ENCODE results near the gene MAML3.

MAML3 gene

GRCh38 chr4:139841464-139842195, 312.4 kb downstream of the MAML3 start:
- no peak for DNase-seq (ENCODE audit: low read depth in 2 of 2)

- DNase-seq (ENCODE audit: low read depth in 2 of 2), result no peak
Observed at GRCh38 chr4:139840773-139841172, 313.2 kb downstream of the MAML3 start.

DNA sequence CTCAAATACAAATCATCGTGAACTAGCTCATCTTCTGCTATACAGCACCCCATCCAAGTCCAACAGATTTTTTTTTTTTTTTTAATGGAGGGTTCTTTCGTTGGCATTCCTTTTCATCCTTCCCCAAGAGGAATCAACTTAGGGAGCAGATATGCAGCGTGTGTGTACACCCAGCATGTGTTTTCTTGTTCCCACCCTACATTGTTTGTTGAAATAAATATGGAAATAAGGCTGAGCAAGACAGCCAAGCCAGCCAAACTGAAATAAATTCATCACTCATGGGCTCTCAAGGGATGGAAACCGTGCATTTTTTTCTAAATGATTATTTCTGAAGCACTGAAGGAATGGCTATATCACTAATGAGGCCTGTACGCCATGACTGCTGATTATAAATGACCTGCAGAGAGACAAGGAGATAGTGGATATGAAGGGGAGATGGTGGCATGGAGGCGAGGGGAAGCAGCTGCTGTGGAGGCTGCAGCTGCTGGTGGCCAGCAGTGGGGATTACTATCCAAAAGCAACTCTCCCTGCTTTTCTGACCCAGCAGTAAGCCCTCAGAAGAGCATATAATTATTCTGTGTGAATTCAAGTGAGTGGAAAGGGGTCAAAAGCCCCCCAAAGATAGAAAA, 314.5 kb downstream of the MAML3 start:
- no peak for DNase-seq (ENCODE audit: low read depth in 2 of 2)

- DNase-seq (ENCODE audit: low read depth in 2 of 2), result no peak
Observed at GRCh38 chr4:139838811-139839210, 315.2 kb downstream of the MAML3 start.

- DNase-seq (ENCODE audit: low read depth in 2 of 2), result no peak
Observed at GRCh38 chr4:139834981-139835391, 319.0 kb downstream of the MAML3 start.

GRCh38 chr4:139834226-139834662, 319.7 kb downstream of the MAML3 start:
- DNase-seq (ENCODE audit: low read depth in 2 of 2), result no peak

DNA sequence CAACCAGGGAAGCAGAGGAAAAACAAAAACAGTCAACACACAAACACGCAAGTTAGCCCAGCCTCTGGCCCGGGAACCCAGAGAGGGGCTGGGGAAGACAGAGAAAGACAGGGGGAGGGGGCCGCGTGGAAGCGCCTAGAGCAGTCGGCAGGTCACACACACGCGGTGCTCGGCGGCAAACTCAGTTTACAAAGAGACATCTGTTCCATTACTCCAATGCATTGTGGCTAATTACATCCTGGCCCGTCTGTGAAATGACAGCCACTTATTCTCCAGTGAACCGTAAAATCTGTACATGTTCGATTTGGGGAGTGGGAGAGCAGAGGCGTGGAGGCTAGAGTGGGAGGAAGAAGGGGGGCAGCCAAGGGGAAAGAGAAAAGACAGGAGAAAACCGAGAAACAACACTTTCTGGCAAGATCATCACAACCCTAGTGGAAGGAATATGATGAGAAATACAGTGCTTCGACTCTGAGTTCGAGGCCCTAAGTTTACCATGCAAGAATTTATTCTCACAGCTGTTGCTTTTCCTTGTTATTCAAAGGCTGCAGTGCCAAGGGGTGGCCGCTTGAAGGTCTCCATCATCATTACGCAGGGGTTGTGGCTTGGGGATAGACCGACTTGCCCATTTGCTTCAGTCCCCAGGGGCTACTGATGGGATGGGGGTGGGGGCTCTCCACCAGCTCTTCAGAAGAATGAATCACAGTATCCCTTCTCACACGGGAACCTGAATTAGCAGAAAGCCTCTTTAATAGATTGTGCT, 320.7 kb downstream of the MAML3 start:
- DNase-seq (ENCODE audit: low read depth in 2 of 2), result no peak

GRCh38 chr4:139828966-139829664, 324.9 kb downstream of the MAML3 start:
- DNase-seq (ENCODE audit: low read depth in 2 of 2), result no peak

- DNase-seq (ENCODE audit: low read depth in 2 of 2), result no peak
Observed at GRCh38 chr4:139826426-139826825, 327.6 kb downstream of the MAML3 start.

GRCh38 chr4:139825523-139826014, 328.4 kb downstream of the MAML3 start:
- DNase-seq (ENCODE audit: low read depth in 2 of 2), result no peak

- no peak for DNase-seq (ENCODE audit: low read depth in 2 of 2)
Observed at GRCh38 chr4:139824882-139825522, 329.0 kb downstream of the MAML3 start.

- no peak for DNase-seq (ENCODE audit: low read depth in 2 of 2)
Observed at GRCh38 chr4:139823746-139824145, 330.2 kb downstream of the MAML3 start.

- no peak for DNase-seq (ENCODE audit: low read depth in 2 of 2)
Observed at GRCh38 chr4:139823345-139823744, 330.6 kb downstream of the MAML3 start.

DNA sequence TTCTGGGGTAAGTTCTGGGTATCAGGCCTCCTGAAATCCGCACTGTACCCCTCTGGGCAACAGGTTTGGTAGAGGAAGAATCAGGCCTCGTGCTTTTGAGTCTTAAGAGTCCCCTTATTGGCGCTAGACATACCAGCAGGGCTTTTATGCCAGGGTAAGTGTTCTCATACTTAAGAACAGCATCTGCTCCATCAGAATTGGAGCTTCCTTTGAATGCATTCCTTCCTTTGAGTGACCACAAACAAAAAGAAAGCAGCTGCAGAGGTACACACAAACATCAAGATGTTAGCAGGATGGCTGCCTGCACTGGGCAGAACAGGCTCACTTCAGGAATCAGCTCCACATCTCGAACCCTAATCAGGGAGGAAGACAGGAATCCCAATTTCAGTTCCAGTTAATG, 331.6 kb downstream of the MAML3 start:
- DNase-seq (ENCODE audit: low read depth in 2 of 2), result no peak

DNA sequence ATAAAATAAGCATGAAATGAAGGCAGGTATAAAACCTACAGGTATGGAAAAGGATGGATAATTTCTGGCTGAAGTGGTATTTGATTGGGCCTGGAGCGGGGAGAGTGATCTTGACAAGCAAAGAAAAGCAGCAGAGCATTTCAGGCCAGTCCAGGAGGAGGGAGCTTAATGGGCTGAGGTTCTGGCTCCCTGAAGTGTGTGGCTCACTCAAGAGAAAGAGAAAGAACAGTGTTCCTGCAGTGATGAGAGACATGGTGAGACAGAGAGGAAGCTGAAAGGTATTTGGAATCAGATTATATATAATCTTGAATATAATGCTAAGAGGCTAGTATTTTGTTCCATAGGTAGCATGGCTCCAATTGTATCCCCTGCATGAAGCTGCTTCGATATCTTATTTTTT, 334.9 kb downstream of the MAML3 start:
- DNase-seq (ENCODE audit: low read depth in 2 of 2), result no peak

DNA sequence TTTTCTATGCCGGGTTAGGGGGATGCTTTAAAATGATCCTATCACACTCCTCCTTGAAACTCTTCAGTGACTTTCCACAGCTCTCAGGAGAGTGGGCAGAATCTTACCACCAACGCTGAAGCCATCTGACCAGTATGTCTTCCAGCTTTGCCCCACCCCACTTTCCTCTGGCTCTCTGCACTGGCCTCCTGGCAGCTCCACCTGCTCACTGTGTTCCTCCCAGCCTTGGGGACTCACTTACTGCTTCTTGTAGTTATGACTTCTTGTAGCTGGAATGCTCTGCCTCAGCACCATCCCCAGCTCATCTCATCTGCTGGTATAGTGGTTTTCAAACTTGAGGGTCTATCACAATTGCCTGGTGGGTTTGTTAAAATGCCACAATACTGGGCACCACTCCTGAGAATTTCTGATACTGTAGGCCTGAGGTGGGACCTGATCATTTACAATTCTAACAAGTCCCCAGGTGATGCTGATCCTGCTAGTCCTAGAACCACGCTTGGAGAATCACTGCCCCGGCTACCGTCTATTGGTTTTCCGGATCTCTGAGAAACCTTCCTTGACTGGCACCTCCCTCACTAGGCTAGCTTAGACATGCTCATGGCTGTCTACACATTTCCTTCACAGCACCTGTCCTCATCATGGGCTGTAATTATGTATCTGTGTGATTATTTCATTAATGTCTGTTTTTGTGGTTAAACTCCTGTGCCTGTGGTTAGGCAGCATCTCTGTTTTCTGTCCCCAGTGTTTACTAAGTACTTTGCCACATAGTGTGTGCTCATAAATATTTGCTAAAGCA, 336.1 kb downstream of the MAML3 start:
- no peak for DNase-seq (ENCODE audit: low read depth in 2 of 2)

DNA sequence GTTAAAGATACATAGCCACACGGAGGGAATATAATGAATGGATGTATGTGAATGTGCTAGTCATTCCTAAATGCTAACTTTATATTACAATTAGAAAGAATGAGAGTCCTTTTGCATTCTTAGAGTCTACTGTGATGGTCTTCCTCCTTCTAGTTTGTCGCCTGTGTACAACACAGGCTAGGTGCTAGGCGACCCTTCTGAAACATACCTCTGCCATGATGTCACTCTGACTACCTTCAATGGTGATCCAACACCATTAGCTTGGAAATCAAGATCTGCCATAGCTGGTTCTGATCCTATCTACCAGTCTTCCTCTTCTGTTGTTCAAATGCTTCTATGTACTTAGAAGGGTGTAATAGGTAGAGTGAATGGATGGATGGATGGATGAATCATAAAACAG, 337.1 kb downstream of the MAML3 start:
- DNase-seq (ENCODE audit: low read depth in 2 of 2), result no peak

DNA sequence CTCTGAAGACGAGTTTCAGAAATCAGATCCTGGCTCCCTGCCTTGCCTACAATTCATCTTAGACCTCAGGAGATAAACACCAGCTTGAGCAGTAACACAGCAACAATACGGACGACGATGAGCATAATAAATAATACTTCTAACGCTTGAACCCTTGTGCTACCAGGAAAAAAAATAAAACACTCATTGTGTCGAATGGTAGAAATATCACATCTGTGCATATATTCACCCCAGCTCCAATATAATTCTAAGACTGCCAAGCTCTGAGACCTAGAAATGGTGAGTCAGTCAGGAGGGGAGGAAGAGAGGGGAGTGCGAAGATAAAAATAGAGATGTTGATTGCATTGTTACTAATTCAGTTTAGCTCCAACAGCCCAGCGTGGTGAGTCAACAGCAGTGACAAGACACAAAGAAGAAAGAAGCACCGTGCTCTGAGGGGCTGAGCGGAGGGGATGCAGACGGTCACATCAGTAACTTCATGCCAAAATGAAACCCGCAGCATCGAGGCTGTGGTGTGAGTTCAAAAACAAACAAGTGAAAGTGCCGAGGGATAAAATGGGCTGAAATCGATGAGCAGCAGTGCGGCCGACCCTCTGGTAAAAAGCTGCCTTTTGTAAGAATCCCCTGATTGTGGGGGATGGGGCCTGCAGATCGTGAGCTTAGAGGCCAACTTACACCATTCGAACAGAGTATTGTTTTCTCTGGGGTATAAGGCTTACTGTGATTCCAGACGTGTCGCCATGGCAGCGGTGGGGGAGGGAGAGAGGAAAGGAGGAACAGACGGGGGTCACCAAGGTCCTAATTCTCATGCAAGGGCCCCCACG, 338.0 kb downstream of the MAML3 start:
- peak; percentile 74 to 76 for DNase-seq (ENCODE audit: low read depth in 2 of 2)

GRCh38 chr4:139814323-139815015, 339.5 kb downstream of the MAML3 start:
- no peak for DNase-seq (ENCODE audit: low read depth in 2 of 2)

Measured in fibroblast of skin of left biceps (primary cell).